OCI-LY3 (cell line): ENCODE data around the gene NRK.

Experiments
- CTCF ChIP-seq: fragments of 200-600, 300-600 bp; sonication (generic); IDR thresholded peaks from 2 replicates; pipeline ENCODE4 v1.5.1; 2014; ENCODE audit warnings: antibody characterized with exemption, low read length, low read depth
- EZH2phosphoT487 ChIP-seq: fragments of 200-600 bp; shearing (Covaris generic); IDR thresholded peaks from 2 replicates; pipeline ENCODE4 v1.6.1; 2018; ENCODE audit warnings: antibody characterized with exemption, mixed run types, low read depth

DNA sequence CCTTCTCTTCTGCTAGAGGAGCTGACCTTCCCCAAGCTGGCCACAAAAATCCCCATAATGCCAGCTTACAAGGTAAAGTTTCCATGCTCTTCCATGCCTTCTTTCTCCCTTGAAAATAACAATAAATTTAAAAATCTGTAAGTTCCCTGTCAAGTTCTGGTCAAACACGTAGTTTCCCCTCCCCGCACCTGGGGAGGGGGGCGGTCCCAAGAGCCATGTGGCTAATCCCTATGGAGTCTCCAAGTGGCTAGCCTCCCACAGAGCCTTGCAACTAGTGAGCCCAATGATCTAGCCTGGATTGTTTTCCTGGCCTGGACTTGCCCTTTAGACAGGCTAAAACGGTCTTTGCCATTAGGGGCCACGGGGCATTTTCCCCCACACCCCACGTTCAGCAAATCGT lies 2.1 kb upstream of the NRK start:
- TF ChIP-seq CTCF, result no peak
- TF ChIP-seq EZH2phosphoT487, result no peak
